Globus pallidus (tissue), 1 donor: Measurements from ENCODE around the gene KIFC1.
A peak's percentile ranks its signal among the peaks of the same experiment; 100 is the strongest.
"Not testable (repeated sequence)": the region's sequence is repeated elsewhere in the genome, so short reads cannot be mapped to it uniquely, and the experiment has no call there.

Experiments
- DNase-seq: peaks from one replicate; pipeline ENCODE4 v3.0.0-alpha.2; 2015; ENCODE audit warnings: low spot score

The KIFC1 gene

GRCh38 chr6:33391278-33391921 lies at the start of gene KIFC1:
Gene KIFC1, plus strand, starts transcription at chr6:33391823. Its CDS starts 163 bp downstream, at chr6:33391986.
- peak; percentile 100 for DNase-seq

- not testable (repeated sequence) for DNase-seq
Measured at GRCh38 chr6:33343606-33343952, 48.0 kb upstream of the KIFC1 start.

GRCh38 chr6:33343953-33344611 lies 47.5 kb upstream of the KIFC1 start:
- no peak for DNase-seq

- DNase-seq = peak; percentile 47
Measured at GRCh38 chr6:33344701-33345697, 46.6 kb upstream of the KIFC1 start.

- not testable (repeated sequence) for DNase-seq
Measured at GRCh38 chr6:33346972-33347371, 44.7 kb upstream of the KIFC1 start.

GRCh38 chr6:33347816-33348215 lies 43.8 kb upstream of the KIFC1 start:
- no peak for DNase-seq

- not testable (repeated sequence) for DNase-seq
Measured at GRCh38 chr6:33355860-33356259, 35.8 kb upstream of the KIFC1 start.

GRCh38 chr6:33356295-33356694 lies 35.3 kb upstream of the KIFC1 start:
- no peak for DNase-seq

GRCh38 chr6:33357160-33357871 lies 34.3 kb upstream of the KIFC1 start:
- not testable (repeated sequence) for DNase-seq

GRCh38 chr6:33359331-33359730 lies 32.3 kb upstream of the KIFC1 start:
- DNase-seq = no peak

- DNase-seq = not testable (repeated sequence)
Measured at GRCh38 chr6:33363486-33363885, 28.1 kb upstream of the KIFC1 start.

GRCh38 chr6:33364475-33365205 lies 27.0 kb upstream of the KIFC1 start:
- DNase-seq = not testable (repeated sequence)

- not testable (repeated sequence) for DNase-seq
Measured at GRCh38 chr6:33365206-33365971, 26.2 kb upstream of the KIFC1 start.

GRCh38 chr6:33367009-33367714 lies 24.5 kb upstream of the KIFC1 start:
- DNase-seq = no peak

GRCh38 chr6:33367715-33368025 lies 24.0 kb upstream of the KIFC1 start:
- not testable (repeated sequence) for DNase-seq

GRCh38 chr6:33371901-33372300 lies 19.7 kb upstream of the KIFC1 start:
- DNase-seq = not testable (repeated sequence)

GRCh38 chr6:33372526-33373123 lies 19.0 kb upstream of the KIFC1 start:
- DNase-seq = no peak

GRCh38 chr6:33373960-33374910 lies 17.4 kb upstream of the KIFC1 start:
- DNase-seq = no peak
